Adipose tissue (tissue), 3 donors: ENCODE measurements around the gene CES5A. TPM values are rescaled to one million over a fixed set of nuclear protein-coding genes. Genes with fewer than 3 reads are reported as not detected.
"Not testable (repeated sequence)": the region's sequence is repeated elsewhere in the genome, so short reads cannot be mapped to it uniquely, and the experiment has no call there.

ENCODE experiments used
- H3K27ac ChIP-seq: one replicate; pipeline ENCODE4 v1.5.1; 2013; ENCODE audit warnings: low read depth, low read length
- WGBS, 3 donors: extraction: QIAGEN DNeasy Blood & Tissue Kit; methylation state at CpG; one replicate each; pipeline ENCODE4 v1.1.7; 2013; 5-methylcytosine and 5-hydroxymethylcytosine counted together
- polyA plus RNA-seq, 3 donors: library from polyadenylated mRNA; stranded (reverse); fragments of 200-250 nt; gene quantifications; one replicate each; pipeline ENCODE4 v1.2.3, GENCODE V29; 2013
- donor health status: healthy with polysubstance abuse.
- donor health status: Bipolar disorder and iron deficiency.
- donor health status: healthy.

The CES5A gene, protein sequence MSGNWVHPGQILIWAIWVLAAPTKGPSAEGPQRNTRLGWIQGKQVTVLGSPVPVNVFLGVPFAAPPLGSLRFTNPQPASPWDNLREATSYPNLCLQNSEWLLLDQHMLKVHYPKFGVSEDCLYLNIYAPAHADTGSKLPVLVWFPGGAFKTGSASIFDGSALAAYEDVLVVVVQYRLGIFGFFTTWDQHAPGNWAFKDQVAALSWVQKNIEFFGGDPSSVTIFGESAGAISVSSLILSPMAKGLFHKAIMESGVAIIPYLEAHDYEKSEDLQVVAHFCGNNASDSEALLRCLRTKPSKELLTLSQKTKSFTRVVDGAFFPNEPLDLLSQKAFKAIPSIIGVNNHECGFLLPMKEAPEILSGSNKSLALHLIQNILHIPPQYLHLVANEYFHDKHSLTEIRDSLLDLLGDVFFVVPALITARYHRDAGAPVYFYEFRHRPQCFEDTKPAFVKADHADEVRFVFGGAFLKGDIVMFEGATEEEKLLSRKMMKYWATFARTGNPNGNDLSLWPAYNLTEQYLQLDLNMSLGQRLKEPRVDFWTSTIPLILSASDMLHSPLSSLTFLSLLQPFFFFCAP
- not detected for polyA plus RNA-seq

- 53 to 82% (median 79%) methylated on average over 2 of the region's 2 CpGs for WGBS, 3 donors
- H3K27ac ChIP-seq: no peak within 1 kb of the TSS
These were observed at the start of gene CES5A for GRCh38 chr16:55875273-55875672. Gene CES5A (minus strand): TSS chr16:55875373. CDS start chr16:55875221, 152 bp downstream.

DNA sequence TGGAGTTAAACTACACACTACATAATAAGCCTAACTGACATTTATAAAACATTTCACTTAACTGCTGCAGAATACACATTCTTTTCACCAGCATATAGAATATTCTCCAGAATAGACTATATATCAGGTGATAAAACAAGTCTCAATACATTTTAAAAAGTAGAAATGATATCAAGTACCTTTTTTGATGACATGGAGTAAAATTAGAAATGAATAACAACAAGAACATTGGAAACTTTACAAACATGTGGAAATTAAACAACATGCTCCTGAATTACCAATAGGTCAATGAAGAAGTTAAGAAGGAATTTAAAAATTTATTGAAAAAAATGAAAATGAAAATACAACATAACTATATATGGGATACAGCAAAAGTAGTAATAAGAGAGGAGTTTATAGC lies 47.5 kb upstream of the CES5A start:
- H3K27ac ChIP-seq: no peak overlapping the region

GRCh38 chr16:55917373-55918160 lies 42.4 kb upstream of the CES5A start:
- 52 to 84% (median 83%) methylated on average over 1 of the region's 1 CpG for WGBS, 3 donors
- H3K27ac ChIP-seq: no peak overlapping the region

DNA sequence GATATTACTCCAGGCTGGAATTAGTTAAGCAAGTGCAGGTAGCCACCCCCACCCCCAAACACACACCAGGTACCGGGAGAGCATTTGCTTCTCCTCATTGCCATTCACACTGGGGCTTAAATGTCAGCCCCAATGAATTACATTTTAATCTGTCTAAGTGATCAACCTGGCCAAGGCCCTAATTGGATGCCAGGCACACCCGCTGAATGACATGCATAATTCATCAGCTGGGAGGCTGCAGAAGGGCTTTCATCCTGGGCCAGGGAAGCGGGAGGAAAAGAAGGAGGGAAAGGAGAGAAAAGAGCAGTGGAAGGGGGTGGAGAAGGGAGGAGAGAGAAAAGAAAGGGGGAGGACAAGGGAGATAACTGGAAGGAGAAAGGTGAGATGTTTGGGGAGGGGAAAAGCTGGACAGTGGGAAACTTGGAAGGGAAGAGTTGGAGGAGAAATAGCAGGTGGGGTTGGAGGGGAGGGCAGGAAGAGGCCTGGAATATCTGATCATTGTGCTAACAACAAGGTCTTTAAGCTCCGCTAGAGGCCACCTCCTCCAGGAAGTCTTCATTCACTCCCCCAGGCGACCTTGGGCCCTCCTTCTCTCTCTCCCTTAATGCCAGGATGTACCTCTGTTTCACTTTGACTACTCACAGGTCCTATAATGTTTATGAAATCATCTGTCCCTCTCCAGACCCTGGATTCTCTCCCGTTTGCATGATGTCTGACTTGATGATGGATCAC lies 40.1 kb upstream of the CES5A start:
- WGBS, 3 donors: 59 to 67% (median 64%) methylated on average over 6 of the region's 6 CpGs
- no peak overlapping the region for H3K27ac ChIP-seq

DNA sequence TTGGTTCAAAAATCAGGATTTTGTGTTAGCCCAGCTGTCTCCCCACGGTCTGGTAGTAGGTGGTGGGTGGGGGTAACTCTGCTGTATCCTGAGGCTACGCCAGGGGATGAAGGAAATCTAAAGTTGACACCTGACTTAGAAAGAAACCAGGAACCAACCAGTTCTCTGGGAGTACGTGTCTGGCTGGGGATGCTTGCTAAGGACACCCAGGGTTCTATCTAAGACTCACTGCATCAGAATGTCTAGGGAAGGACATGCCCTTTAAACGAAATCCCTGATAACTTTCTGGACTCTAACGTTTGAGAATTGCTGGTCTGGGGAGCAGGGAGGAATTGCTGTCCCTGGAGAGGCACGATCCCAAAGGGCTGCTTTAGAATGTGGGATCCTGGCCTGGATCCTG lies 39.2 kb upstream of the CES5A start:
- H3K27ac ChIP-seq: no peak overlapping the region
- 51 to 57% (median 51%) methylated on average over 6 of the region's 6 CpGs for WGBS, 3 donors

DNA sequence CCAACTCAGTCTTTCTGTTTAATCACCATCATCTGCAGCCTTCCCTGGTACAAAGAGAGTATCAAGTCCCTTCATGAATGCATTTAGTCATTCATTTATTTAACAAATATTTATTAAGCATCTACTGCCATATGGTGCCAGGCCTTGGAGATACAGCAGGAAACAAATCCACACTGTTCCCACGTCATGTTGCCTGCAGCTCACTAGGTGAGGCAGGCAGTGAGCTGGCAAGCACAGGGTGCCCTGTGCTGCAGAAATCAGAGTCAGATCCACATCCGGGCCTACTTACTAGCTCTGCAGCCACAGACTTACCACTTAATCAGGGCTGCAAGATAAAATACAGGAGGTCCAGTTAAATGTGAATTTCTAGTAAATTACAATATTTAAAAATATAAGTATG lies 38.5 kb upstream of the CES5A start:
- no peak overlapping the region for H3K27ac ChIP-seq
- WGBS, 3 donors: 41 to 74% (median 72%) methylated on average over 2 of the region's 2 CpGs

DNA sequence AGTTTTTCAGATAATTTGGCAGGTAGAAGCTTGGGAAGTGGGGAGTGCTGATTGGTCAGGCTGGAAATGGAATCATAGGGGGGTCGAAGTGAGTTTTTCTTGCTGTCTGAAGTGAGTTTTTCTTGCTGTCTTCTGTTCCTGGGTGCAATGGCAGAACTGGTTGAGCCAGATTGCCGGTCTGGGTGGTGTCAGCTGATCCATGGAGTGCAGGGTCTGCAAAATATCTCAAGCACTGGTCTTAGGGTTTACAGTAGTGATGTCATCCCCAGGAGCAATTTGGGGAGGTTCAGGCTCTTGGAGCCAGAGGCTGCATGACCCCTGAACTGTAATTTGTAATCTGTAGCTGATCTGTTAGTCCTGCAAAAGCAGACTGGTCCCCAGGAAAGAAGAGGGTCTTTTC lies 37.9 kb upstream of the CES5A start:
- H3K27ac ChIP-seq: not testable (repeated sequence)
- WGBS, 3 donors: 29 to 73% (median 57%) methylated on average over 2 of the region's 2 CpGs

DNA sequence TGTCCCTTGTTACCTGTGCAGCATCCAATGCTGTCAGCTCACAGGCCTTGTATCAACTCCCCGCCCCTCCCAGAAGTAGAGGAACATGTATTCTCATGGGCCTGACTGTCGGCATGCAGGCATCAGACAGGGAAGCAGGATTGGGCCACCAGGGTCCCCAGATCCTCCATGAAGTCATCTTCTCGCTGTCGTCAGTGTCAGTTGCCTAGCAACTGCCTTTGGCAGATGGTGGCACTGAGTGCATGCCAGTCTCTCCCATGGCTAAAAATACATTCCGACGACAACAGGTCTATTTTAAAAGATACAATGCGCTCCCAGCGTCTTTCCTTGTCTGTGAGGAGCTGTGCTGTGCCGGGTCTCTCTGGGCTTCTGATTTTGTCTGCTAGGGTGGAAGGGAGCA lies 36.8 kb upstream of the CES5A start:
- WGBS, 3 donors: 65 to 84% (median 74%) methylated on average over 9 of the region's 9 CpGs
- no peak overlapping the region for H3K27ac ChIP-seq

DNA sequence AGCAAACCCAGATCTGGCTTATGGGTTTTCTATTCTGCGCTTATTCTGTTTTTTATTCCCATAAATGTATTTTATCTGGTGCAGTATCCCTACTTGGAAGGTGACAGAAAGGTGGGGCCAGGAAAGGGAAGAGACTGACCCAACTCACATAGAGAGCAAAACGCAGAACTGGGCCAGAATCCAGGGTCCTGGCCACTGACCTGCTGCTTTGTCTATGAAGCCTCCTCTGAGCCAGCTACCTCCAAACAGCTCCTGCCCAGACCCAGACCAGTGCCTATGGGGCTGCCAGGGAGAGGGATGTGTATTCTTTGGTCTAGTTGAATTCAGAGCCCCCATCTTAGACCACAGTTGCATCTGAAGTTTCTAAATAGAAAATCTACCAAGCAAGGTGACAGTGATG lies 36.4 kb upstream of the CES5A start:
- WGBS, 3 donors: 76 to 90% (median 87%) methylated on average over 2 of the region's 2 CpGs

DNA sequence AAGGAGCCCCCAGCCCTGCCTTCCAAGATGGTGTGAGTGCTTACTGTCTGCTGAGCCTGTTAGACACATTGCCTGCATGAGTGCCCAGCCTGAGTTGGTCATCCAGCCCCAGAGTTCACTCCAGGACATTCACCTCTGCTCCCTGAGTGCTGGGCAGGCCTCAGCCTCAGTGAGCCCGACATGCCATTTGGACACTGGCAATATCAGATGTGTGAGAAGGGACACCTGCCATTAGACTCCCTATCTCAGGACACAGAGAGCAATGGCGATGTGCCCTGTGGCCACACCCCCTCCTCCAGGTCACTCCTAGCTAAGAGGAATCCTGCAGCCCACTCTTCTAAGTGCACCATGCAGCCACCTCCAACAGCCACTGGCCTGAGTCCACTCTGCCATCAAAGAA lies 34.7 kb upstream of the CES5A start:
- 68 to 74% (median 71%) methylated on average over 2 of the region's 2 CpGs for WGBS, 3 donors
- H3K27ac ChIP-seq: no peak overlapping the region

More for the DNA sequence above, 36.4 kb upstream of the CES5A start:
- H3K27ac ChIP-seq: no peak overlapping the region

DNA sequence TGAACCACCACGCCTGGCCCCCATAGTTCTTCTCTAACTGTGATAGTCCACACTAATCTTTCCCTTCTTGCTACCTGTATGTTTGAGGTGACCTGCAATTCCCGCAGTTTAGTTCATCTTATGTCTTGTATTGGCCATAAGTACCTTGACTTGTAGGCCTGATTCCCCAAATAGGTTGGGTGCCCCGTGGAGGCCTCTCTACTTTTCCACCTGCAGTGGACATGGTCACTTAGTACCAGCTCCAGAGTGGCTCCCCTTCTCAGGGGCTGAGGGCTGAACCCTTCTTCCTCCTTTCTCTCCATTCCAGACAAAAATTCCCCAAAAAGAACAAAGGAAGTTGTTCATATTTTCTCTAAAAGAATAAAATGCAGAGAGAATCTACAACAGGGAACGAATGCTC lies 33.5 kb upstream of the CES5A start:
- 72 to 85% (median 82%) methylated on average over 4 of the region's 4 CpGs for WGBS, 3 donors
- H3K27ac ChIP-seq: no peak overlapping the region

- H3K27ac ChIP-seq: no peak overlapping the region
- WGBS, 3 donors: 70 to 82% (median 74%) methylated on average over 3 of the region's 3 CpGs
These were observed 32.5 kb upstream of the CES5A start for GRCh38 chr16:55907661-55908060.

- 31 to 70% (median 54%) methylated on average over 6 of the region's 6 CpGs for WGBS, 3 donors
- H3K27ac ChIP-seq: no peak overlapping the region
These were observed 30.9 kb upstream of the CES5A start for GRCh38 chr16:55906123-55906522.

GRCh38 chr16:55905651-55906050 lies 30.5 kb upstream of the CES5A start:
- 68 to 79% (median 76%) methylated on average over 7 of the region's 7 CpGs for WGBS, 3 donors
- no peak overlapping the region for H3K27ac ChIP-seq

DNA sequence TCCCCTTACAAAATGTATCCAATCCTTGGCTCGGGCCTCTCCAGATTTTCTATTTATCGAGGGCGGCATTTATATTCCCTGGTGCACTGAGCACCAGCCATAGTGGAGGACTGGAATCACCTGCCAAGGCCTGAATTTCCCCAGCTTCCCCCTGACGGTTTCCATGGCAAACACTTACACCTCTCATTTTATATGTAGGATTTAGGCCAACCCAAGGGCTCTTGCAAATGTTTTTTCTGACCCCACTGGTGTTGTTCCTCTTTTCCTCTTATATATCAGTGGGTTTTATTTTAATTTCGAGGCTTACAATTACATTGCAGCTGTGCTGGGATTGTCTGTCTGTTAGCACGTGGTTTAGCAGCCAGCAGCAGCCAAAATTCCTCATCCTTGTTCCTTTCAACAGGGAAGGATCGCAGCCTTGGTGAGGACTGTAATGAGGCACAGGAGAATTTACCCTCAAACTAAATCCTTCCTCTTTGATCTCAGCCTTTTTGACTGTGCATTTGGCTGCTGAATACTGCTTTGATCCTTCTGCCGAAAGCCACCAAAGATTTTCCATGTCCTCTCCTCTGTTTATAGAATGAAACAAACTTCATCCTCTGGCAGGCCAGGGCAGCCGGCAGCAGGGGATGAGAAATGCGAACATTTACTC lies 26.5 kb upstream of the CES5A start:
- WGBS, 3 donors: 65 to 67% (median 65%) methylated on average over 10 of the region's 10 CpGs
- no peak overlapping the region for H3K27ac ChIP-seq

- 54 to 71% (median 64%) methylated on average over 5 of the region's 5 CpGs for WGBS, 3 donors
- H3K27ac ChIP-seq: no peak overlapping the region
These were observed 25.6 kb upstream of the CES5A start for GRCh38 chr16:55900616-55901393.

- no peak overlapping the region for H3K27ac ChIP-seq
- 46 to 52% (median 49%) methylated on average over 3 of the region's 3 CpGs for WGBS, 3 donors
These were observed 24.7 kb upstream of the CES5A start for GRCh38 chr16:55899857-55900256.

DNA sequence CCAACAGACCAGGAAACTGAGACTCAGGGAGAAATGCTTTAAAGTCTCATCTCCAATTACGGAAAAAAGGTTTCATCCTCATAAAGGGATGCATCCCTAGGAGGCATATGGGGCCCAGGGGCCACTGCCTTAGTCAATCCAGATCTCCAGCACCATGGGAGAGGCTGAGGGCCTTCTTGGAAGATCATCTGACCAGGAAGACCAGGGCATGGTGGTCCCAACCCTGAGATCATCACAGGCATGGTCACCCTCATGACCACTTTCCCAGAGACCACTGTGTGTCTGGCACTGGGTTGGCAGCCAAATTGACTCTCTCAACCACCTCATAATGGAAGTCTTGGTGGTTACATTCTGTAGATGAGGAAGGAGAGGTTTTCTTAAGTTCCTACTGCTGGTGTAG lies 23.4 kb upstream of the CES5A start:
- H3K27ac ChIP-seq: no peak overlapping the region
- 59 to 83% (median 79%) methylated on average over 1 of the region's 1 CpG for WGBS, 3 donors
